GM21529 (cell line): Measurements from ENCODE around the gene TMIE.
"Not testable (repeated sequence)": the region's sequence is repeated elsewhere in the genome, so short reads cannot be mapped to it uniquely, and the experiment has no call there.

ENCODE experiments used
- ATAC-seq: cut with Tn5 transposase; IDR thresholded peaks from one replicate; pipeline ENCODE4 v1.9.1; 2021; ENCODE audit not compliant: unreplicated experiment

Gene TMIE

DNA sequence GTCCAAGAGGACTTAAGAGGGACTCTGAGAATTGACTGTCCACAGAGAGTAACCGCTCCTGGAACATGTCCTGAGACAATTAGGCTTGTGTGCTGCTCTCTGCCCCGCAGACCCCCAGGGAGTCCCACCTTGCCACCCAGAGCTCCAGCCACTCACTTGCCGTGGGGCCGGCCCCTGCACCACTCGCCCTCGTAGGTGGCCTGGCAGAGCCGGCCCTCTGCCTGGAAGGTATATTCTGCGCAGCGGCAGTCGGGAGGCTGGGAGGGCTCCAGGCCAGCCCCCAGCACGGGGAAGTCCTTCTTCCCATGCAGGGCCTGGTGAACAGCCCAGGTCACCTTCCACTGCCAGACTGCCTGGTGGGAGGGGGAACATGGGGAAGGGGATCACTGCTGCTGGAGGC, 18.2 kb upstream of the TMIE start:
- no peak for ATAC-seq

- no peak for ATAC-seq
These were observed 16.3 kb upstream of the TMIE start for GRCh38 chr3:46684891-46685290.

- ATAC-seq, result no peak
These were observed 15.7 kb upstream of the TMIE start for GRCh38 chr3:46685446-46685845.

- no peak for ATAC-seq
These were observed 10.4 kb upstream of the TMIE start for GRCh38 chr3:46690798-46691197.

DNA sequence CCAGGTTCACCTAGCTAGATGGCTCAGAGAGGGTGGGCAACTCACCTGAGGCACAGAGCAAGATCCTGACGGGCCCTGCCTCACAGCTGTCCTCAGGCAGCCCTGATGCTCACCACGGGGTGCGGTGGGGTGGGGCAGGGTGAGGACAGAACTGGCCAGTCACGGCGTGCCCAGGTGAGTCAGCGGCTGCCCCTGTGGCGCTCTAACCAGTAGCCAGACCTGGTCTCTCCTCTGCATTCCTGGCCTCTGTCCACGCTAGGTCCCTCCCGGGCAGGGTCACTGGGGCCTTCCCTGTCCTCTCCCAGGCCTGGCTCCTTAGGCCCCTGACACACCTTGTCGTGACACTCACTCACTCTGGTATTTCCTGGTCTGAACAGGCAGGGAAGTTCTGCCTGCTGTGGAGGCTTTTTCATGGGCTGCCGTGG, 8.6 kb upstream of the TMIE start:
- no peak for ATAC-seq

DNA sequence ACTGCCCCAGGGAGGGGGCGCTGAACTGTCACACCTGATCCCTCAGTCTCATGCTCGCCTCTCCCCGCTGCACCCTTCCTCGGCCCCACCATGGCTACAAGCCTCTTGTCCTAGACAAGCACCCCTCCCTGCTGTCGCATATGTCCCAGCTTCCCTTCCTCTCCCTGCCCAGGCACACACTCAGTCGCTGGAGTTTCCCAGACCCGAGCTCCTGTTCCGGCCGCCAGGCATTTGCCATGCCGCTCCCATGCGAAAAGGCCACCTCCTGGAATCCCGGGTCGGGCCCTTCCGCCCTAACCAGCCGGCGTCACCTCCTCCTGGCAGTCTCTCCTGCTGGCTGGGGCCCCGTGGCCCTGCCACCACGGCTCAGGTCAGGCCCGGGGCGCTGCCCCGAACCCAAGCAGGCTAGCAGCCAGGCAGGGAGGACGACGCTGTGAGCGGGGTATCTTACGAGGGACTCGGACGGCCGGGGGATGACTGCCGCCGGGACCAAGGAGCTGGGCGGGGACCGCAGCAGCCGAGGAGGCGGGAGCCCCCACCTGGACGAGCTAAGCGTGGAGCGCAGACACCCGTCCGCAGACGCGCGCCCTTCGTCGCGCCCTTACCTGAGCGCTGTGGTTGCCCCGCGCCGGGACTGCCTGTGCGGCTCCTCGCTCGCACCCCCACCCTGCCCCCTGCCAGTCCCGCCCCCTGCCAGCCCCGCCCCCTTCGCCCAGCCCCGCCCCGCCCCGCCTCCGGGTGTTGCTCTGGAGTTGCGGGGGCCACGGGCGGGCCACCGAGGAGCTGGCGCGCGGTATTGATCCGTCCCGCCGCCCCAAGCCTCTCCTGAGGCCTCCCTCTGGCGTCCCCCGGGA, 7.9 kb upstream of the TMIE start, which contains the start of gene ALS2CL:
Gene ALS2CL (minus strand): TSS at position 642 of the 854 bp plus-strand sequence. CDS start 4,239 bp downstream, outside the sequence.
- no peak for ATAC-seq

DNA sequence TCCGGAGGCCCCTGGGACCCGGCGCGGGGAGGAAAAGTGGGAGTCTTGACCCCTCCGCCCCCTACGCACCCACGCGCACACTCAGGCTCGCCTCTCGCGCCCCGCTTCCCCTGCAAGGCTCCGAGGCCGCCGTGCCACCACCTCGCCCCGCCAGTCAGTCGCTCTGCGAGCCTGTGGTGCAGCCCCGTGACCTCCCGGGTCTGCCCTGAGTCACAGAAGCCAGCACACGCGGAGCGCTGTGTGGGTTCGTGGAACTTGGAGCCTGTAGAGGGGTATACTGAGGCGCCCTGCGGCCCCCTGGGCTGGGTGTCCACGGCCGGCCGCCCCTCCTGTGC, 7.3 kb upstream of the TMIE start:
- no peak for ATAC-seq

DNA sequence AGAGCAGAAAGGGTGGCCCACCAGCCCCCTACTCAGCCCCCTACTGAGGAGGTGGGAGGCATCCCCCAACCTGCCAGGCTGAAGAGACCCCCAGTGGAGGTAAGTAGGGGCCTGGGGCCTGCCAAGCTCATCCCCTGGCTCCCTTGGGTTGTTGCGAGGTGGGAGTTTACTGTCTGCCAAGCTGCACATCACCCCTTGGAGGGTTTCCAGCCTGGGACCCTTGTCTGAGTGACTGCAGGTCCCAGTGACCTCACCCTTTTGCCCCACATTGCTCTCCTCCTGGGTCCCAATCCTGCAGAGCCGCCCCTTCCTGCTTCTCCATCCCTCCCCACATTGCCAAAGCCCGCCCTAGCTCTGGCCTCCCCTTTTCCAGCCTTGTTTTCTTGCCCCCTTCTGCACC, 6.7 kb upstream of the TMIE start:
- no peak for ATAC-seq

- ATAC-seq, result no peak
These were observed 5.8 kb upstream of the TMIE start for GRCh38 chr3:46695177-46695961.

GRCh38 chr3:46695962-46696894, 5.0 kb upstream of the TMIE start:
- no peak for ATAC-seq

DNA sequence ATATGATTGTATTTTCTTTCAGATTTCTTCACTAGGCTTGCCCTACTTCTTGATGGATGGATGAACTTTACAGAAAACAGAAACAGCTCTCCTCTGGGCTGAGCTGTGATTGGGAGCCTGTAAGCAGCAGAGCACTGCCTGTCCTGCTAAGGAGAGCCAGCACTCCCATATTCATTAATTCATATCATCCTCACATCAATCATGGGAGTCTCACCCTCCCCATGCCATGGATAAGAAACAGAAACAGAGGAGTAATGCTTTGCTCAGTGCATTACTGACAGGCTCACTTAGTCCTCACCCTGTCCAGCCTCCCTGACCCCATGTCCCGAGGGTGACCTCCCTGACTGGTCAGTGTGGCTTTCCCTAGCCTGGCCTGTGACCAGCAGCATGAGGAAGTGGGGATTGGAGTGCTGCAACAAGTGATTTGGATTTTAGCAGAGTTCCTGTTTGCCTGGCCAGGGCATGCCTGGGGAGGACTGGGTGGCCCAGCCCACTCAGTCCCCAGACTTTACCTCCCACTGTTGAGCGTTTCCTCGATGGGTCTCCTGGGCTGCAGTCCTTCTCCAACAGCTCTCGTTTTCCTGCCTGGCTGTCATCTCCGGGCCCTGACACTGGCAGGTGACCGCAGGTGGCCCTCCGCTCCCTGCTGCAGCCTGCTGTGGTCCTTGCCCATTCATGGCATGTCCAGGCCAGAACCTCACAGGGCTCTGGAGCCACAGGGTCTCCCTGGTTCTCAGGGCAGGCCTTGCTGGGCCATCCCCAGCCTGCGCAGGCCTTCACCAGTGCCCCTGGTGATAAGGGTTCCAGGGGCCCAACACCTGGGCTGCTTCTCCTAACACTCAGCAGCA, 1.3 kb upstream of the TMIE start:
- no peak for ATAC-seq

GRCh38 chr3:46700772-46701171, 420 bp upstream of the TMIE start:
- ATAC-seq, result no peak

DNA sequence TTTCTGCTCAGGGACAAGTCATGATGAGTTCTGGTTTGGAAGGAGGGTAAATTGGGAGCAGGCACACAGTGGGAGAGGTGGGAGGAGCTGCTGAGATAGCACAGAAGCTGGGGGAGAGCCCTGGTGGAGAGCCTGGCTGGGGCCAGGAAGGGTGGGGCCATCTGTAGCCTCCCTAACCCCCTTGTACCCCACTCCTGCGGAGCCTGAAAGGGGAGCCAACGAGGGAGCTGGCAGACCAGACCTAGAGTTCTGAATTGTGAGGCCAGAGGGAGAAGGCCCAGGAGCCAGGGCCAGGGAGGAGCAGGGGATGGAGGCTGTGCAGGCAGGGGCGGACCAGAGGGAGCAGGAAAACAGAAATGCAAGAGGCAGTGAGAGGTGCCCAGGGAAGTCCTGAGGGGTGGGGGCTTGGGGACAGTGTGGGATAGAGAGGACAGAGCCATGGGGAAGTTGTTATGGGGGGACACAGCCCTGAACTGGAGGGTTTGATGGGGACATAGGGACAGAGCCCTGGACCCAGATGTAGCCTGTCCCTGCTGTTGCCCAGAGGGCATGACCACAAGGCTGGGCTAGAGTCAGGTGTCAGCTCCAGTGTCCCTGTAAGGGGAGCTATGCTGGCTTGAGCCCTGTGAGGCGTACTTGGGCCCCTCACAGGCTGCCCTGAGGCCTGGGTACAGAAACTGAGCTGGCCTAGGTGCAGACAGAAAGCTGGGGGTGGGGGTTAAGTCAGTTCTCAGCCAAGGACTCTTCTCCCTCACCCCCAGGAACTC, 1.2 kb downstream of the TMIE start:
- no peak for ATAC-seq

DNA sequence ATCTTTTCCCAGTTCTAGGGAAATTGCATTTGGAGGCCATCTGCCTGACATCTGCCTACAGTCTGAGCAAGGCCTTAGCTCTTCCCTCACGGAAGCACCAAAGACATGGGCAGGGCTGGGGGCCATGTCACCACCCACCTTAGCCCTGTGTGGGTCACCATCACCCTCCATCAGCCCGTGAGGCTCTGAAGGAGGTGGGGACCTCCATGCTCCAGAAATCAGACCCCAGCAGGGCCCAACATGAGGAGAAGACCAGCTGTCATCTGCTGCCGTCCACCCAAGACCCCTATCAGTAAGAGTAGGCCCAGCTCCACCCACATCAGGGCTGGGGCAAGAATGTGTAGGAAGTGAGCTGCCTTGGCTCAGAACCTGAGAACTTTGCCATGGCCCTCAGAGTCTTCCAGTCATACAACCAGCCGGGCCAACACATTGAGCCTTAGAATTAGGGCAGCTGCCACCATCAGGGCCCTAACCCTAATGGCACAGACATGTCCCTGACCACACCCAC, 1.9 kb downstream of the TMIE start:
- no peak for ATAC-seq

DNA sequence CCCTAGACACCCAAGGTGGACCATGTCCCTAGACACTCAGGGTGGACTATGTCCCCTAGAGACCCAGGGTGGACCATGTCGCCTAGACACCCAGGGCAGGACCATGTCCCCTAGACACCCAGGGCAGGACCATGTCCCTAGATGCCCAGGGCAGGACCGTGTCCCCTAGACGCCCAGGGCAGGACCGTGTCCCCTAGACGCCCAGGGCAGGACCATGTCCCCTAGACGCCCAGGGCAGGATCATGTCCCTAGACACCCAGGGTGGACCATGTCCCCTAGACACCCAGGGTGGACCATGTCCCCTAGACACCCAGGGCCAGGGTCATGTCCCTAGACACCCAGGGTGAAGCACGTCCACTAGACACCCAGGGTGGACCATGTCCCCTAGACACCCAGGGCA, 3.2 kb downstream of the TMIE start:
- ATAC-seq, result not testable (repeated sequence)

DNA sequence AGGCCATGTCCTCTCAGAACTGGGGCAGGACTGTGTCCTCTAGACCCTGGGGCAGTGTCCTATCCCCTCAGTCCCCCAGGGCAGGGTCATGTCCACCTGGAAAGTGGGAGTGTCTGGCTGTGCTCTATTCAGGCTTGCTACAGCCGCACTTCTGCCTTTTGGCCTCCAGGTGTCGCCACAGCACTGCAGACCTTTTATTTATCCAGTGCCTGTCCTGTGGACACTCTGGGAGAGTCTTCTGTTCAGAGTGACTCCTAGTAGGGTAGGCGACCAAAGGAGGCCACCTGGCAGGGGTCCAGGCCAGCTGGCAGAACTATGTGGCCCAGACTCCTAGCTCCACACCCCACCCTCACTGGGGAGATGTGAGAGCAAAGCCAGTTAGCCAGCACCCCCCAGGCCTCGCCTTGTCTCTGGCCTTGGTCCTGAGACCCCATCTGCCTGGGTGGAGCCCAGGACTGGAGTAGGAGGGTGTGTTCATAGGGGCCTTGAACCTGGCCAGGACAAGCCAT, 3.9 kb downstream of the TMIE start:
- no peak for ATAC-seq

DNA sequence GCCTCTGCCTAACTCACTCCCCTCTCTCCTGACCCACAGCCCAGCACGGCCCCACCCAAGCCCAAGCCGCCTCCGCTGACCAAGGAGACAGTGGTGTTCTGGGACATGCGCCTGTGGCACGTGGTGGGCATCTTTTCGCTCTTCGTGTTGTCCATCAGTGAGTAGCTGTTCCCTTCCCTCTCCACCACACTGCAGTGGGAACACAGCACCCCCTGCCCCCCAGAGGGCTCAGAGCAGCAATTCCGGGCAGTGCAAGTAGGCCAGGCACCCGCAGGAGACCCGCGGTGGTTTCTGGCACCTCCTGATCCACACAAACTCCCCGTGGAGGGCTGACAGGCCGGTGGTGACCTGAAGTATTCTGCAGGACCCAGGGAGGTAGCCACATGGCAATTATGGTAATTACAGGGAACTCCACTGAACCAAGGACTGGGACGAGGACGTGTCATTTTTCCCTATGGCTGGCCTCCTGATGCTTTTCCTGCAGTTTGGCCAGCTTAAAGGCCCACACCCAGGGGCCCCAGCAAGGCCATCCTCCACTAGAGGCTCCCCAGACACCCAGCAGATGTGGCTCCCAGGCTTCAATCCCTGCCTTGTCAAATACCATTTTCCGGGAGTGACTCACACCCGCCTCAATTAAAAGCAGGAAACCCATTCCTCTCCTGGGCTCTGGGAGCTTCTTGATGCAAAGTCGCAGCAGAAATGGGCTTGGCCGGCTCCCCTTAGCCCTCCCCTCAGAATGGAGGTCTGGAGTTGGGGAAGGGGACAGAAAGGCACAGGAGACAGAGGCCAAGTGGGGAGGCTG, 4.8 kb downstream of the TMIE start:
- no peak for ATAC-seq
